PC-9 (cell line): ENCODE results near the gene DICER1.

ENCODE experiments used
- EZH2 ChIP-seq: fragments of 200-600 bp; sonication (generic); IDR thresholded peaks from 2 replicates; pipeline ENCODE4 v1.8.0; 2017; ENCODE audit warnings: antibody characterized with exemption, low read depth
- TF ChIP-seq, protein P1 (sequence below): fragments of 200-600 bp; sonication (generic); conservative IDR thresholded peaks from 2 replicates; pipeline ENCODE4 v1.6.1; 2017; ENCODE audit warnings: mixed run types, antibody characterized with exemption, mild to moderate bottlenecking, moderate library complexity

GRCh38 chr14:95102680-95103044 lies 54.7 kb downstream of the DICER1 start:
- TF ChIP-seq, protein P1, sequence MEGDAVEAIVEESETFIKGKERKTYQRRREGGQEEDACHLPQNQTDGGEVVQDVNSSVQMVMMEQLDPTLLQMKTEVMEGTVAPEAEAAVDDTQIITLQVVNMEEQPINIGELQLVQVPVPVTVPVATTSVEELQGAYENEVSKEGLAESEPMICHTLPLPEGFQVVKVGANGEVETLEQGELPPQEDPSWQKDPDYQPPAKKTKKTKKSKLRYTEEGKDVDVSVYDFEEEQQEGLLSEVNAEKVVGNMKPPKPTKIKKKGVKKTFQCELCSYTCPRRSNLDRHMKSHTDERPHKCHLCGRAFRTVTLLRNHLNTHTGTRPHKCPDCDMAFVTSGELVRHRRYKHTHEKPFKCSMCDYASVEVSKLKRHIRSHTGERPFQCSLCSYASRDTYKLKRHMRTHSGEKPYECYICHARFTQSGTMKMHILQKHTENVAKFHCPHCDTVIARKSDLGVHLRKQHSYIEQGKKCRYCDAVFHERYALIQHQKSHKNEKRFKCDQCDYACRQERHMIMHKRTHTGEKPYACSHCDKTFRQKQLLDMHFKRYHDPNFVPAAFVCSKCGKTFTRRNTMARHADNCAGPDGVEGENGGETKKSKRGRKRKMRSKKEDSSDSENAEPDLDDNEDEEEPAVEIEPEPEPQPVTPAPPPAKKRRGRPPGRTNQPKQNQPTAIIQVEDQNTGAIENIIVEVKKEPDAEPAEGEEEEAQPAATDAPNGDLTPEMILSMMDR = no peak
- no peak for TF ChIP-seq EZH2
